GM21528 (cell line): ENCODE results near the gene SMIM14.
"Not testable (repeated sequence)": the region's sequence is repeated elsewhere in the genome, so short reads cannot be mapped to it uniquely, and the experiment has no call there.

Source experiments
- ATAC-seq: cut with Tn5 transposase; IDR thresholded peaks from one replicate; pipeline ENCODE4 v1.9.1; 2021; ENCODE audit warnings: mild to moderate bottlenecking, moderate library complexity; ENCODE audit not compliant: unreplicated experiment, low FRiP score

Gene SMIM14

GRCh38 chr4:39608451-39608850, 30.2 kb downstream of the SMIM14 start:
- ATAC-seq: no peak

- ATAC-seq: no peak
Measured at GRCh38 chr4:39606747-39607146, 31.9 kb downstream of the SMIM14 start.

- ATAC-seq: no peak
Measured at GRCh38 chr4:39597695-39598381, 40.8 kb downstream of the SMIM14 start.

DNA sequence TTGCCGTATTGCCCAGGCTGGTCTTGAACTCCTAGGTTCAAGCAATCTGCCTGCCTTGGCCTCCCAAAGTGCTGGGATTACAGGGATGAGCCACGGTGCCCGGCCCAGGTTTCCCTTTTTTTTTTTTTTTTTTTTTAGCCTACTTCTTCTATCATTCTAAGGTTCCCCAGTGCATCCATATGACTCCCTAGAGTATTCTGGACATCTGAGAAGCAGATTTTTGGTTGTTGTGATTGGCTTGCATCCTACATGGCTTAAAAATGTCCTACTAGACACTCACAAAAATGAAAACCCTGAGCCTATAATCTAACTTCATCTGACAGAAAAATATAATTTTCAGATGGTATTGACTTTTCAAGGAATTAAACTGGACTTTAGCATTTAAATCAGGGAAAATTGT, 41.7 kb downstream of the SMIM14 start:
- no peak for ATAC-seq

- no peak for ATAC-seq
Measured at GRCh38 chr4:39591290-39591689, 47.4 kb downstream of the SMIM14 start.

- no peak for ATAC-seq
Measured at GRCh38 chr4:39587881-39588280, 50.8 kb downstream of the SMIM14 start.

DNA sequence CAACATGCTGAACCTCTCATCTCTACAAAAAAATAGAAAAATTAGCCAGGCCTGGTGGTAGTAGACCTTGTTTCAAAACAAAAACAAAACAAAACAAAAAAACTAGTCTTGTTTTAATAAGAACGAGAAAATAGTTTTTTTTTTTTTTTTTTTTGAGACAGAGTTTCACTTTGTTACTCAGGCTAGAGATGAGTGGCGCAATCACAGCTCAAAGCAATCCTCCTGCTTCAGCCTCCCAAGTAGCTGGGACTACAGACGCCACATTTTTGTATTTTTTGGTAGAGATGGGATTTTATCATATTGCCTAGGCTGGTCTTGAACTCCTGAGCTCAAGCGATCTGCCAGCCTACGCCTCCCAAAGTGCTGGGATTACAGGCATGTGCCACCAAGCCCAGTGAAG, 63.7 kb downstream of the SMIM14 start:
- ATAC-seq: no peak

GRCh38 chr4:39571504-39571903, 67.2 kb downstream of the SMIM14 start:
- ATAC-seq: no peak

DNA sequence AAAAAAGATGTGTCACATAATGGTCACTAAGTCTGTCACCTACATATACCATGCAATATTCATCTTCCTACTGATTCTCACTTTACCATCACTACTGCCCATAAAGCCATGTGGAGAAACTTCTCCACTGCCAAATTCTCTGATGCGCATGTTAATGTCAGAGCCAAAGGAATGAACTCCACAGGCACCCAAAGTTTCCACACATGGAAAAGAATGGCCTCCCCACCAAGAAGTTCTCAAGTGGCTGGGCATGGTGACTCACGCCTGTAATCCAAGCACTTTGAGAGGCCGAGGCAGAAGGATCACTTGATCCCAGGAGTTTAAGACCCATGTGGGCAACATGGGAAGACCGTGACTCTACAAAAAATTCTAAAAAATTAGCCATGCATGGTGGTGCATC, 67.6 kb downstream of the SMIM14 start:
- ATAC-seq: no peak

DNA sequence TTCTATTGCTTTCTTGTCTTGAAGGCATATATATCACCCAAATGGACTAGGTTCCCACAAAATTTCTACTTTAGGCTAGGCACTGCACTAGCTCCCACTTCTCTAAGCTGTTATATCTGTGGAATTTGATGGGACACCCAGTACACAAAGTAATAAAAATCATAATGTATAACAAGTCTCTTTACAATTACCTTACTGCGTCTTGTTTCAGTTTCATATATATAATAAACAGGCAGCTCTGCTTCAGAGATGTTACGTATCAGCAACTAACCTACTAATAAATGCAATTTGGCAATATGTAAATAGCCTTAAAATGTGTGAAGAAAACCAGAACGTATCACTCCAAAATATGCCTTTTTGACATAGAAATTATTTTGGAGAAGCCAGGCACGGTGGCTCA, 69.5 kb downstream of the SMIM14 start:
- no peak for ATAC-seq

GRCh38 chr4:39568805-39569204, 69.9 kb downstream of the SMIM14 start:
- no peak for ATAC-seq

DNA sequence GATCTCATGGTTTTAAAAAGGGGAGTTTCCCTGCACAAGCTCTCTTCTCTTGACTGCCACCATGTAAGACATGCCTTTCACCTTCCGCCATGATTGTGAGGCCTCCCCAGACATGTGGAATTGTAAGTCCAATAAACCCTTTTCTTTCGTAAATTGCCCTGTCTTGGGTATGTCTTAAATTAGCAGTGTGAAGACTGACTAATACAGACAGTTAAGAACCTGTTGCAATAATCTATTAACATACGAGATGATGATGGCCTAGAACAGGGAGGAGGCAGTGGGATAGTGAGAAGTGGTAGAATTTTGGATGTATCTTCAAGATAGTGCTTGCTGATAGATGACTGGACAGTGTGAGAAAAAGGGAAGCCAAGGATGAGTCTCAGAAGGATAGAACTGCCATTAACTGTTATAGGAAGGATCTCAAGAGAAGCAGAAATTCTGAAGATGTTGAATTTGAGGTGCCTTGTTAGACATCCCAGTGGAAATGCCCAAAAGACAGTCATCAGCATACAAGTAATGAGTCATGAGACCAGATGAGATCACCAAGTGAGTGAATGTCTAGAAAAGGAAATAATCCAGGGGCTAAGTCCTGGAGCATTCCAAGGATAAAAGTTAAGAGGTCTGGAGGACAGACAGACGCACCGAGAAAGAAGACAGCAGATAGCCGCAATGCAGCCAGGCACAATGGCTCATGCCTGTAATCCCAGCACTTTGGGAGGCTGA, 72.6 kb downstream of the SMIM14 start:
- ATAC-seq: no peak

DNA sequence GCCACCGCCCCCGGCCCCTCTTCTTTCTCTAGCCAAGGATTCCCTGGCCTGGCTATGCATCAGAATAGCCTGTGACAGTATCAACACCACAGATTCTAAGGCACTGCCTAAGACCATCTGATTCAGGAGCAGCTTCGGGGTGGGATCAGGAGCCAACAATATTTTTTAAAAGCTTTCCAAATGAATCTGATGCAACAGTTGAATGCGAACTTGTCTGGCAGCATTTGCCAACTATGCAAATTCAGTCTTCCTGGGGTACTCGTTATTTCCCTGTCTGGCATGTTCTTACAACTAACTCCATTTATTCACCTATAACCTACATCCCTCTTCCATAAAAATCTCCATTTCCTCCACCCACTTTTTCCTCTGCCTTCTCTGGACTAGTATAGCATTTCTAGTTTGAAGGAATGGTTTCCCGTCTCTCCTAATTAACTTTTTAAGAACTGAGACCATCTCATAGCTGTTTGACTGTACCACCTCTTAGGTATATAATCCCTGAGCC, 75.3 kb downstream of the SMIM14 start:
- ATAC-seq: no peak

- ATAC-seq: no peak
Measured at GRCh38 chr4:39562792-39563191, 75.9 kb downstream of the SMIM14 start.

DNA sequence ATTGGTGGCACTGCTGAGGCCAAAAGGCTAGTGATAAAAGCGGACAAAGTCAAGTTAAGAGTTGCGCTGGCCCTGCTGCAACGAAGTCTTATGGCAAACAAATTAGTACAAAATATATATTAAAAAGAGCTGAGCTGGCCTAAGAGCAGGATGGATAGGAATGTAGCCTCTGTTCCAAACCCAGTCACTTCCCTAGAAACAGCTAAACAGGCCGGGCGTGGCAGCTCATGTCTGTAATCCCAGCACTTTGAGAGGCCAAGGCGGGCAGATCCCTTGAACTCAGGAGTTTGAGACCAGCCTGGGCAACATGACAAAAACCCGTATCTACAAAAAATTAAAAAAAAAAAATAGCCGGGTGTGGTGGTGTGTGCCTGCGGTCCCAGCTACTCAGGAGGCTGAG, 79.0 kb downstream of the SMIM14 start:
- ATAC-seq: no peak

GRCh38 chr4:39555472-39555871, 83.2 kb downstream of the SMIM14 start:
- no peak for ATAC-seq

- no peak for ATAC-seq
Measured at GRCh38 chr4:39548425-39549067, 90.1 kb downstream of the SMIM14 start.

- no peak for ATAC-seq
Measured at GRCh38 chr4:39544580-39545315, 93.9 kb downstream of the SMIM14 start.

DNA sequence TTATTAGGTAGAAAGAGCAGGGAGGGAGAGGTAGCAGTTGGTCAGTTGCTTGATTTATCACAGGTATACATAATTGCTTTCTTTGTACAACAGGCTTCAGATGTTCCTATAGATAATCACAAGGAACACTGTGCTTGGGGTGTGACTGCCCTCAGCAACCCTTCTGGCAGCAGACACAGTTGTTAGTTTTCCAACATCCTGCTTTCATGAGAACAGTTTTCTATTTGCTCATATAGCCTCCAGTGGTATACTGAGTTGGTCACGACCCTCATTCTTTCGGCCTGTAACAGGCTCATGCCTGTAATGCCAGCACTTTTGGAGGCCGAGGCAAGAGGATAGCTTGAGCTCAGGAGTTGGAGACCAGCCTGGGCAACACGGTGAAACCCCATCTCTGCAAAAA, 94.6 kb downstream of the SMIM14 start:
- not testable (repeated sequence) for ATAC-seq

DNA sequence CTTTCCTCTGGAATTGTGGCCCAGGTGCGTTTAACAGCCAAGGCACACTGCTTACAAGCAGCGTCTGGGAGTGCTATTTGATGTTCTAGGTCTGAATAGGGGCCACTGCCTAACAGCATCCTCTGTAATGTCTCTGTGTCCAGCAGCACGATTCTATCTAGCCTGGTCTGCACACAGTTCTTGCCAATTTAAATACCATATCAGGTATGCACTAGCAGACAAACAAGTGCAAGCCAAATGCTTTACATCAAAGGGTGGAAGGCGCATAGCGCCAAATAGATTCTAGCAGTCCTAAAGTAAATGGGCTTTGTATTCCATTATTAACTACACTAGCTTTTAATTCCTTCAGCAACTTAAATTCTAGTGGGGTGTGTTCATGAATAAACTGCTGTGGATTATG, 95.6 kb downstream of the SMIM14 start:
- ATAC-seq: no peak

- no peak for ATAC-seq
Measured at GRCh38 chr4:39542611-39543012, 96.1 kb downstream of the SMIM14 start.
